Lung (tissue), 12 donors: ENCODE data around the gene ZMYND10. TPM values are rescaled to one million over a fixed set of nuclear protein-coding genes. Genes with fewer than 3 reads are reported as not detected.

ENCODE experiments used
- ATAC-seq: fragments of 200-7000 bp; cut with Tn5 transposase; one replicate; pipeline ENCODE4 v1.9.1; 2020; ENCODE audit warnings: moderate number of reproducible peaks; ENCODE audit not compliant: insufficient read depth, low FRiP score
- DNase-seq, 3 donors: peaks; one replicate each; pipeline ENCODE4 v3.0.0-alpha.2; 2013 to 2017
- H3K27ac ChIP-seq, 2 donors: one replicate each; pipeline ENCODE4 v1.5.1; 2013; ENCODE audit warnings: mild to moderate bottlenecking in 2 of 2, moderate library complexity in 2 of 2, control low read depth in 1 of 2, inconsistent platforms in 1 of 2, low read depth in 1 of 2, low read length in 1 of 2
- H3K27me3 ChIP-seq, 3 donors: one replicate each; pipeline ENCODE4 v1.5.1; 2013; ENCODE audit warnings: low read length in 2 of 3; ENCODE audit not compliant: control insufficient read depth in 3 of 3, insufficient read depth in 3 of 3
- H3K36me3 ChIP-seq, 4 donors: one replicate each; pipeline ENCODE4 v1.5.1; 2013; ENCODE audit warnings: low read length in 4 of 4, mild to moderate bottlenecking in 1 of 4, moderate library complexity in 1 of 4; ENCODE audit not compliant: control insufficient read depth in 4 of 4, insufficient read depth in 4 of 4
- H3K4me1 ChIP-seq, 5 donors: one replicate each; pipeline ENCODE4 v1.5.1; 2013; ENCODE audit warnings: low read length in 5 of 5, mild to moderate bottlenecking in 2 of 5, moderate library complexity in 1 of 5; ENCODE audit not compliant: control insufficient read depth in 5 of 5, insufficient read depth in 5 of 5
- H3K4me3 ChIP-seq: one replicate; pipeline ENCODE4 v1.5.1; 2013; ENCODE audit warnings: mild to moderate bottlenecking, control low read depth, moderate library complexity
- H3K9ac ChIP-seq, 2 donors: one replicate each; pipeline ENCODE4 v1.5.1; 2013; ENCODE audit warnings: low read length in 2 of 2, control low read depth in 1 of 2; ENCODE audit not compliant: insufficient read depth in 1 of 2
- H3K9me3 ChIP-seq, 4 donors: one replicate each; pipeline ENCODE4 v1.5.1; 2013; ENCODE audit warnings: low read length in 3 of 4, mild to moderate bottlenecking in 1 of 4, moderate library complexity in 1 of 4; ENCODE audit not compliant: control insufficient read depth in 4 of 4, insufficient read depth in 3 of 4
- CTCF ChIP-seq: IDR thresholded peaks from 2 replicates; pipeline ENCODE4 v1.5.1; 2012; ENCODE audit warnings: mild to moderate bottlenecking; ENCODE audit errors: control extremely low read depth, extremely low read depth
- WGBS, 2 donors: extraction: QIAGEN DNeasy Blood & Tissue Kit; methylation state at CpG; one replicate each; pipeline ENCODE4 v1.1.7; 2013; 5-methylcytosine and 5-hydroxymethylcytosine counted together
- polyA plus RNA-seq, 2 donors: library from polyadenylated mRNA; stranded (reverse); fragments of 200-250 nt; gene quantifications; one replicate each; pipeline ENCODE4 v1.2.1, GENCODE V29; 2013
- total RNA-seq, 2 donors: library from RNA; depleted of rRNA in 1 of 2; stranded (reverse); fragments of >200 nt in 1 of 2; gene quantifications; one replicate each; pipeline ENCODE4 v1.2.1, GENCODE V29; 2014 to 2021
- donor health status: control.
- donor health status: control.
- donor health status: Bipolar disorder and iron deficiency.
- donor health status: healthy.
- donor health status: DM: yes; HTN: yes; CAD: no.

Gene ZMYND10
- total and polyA plus RNA-seq, 4 donors, result 31.4 to 117 (median 62.4) TPM

DNA sequence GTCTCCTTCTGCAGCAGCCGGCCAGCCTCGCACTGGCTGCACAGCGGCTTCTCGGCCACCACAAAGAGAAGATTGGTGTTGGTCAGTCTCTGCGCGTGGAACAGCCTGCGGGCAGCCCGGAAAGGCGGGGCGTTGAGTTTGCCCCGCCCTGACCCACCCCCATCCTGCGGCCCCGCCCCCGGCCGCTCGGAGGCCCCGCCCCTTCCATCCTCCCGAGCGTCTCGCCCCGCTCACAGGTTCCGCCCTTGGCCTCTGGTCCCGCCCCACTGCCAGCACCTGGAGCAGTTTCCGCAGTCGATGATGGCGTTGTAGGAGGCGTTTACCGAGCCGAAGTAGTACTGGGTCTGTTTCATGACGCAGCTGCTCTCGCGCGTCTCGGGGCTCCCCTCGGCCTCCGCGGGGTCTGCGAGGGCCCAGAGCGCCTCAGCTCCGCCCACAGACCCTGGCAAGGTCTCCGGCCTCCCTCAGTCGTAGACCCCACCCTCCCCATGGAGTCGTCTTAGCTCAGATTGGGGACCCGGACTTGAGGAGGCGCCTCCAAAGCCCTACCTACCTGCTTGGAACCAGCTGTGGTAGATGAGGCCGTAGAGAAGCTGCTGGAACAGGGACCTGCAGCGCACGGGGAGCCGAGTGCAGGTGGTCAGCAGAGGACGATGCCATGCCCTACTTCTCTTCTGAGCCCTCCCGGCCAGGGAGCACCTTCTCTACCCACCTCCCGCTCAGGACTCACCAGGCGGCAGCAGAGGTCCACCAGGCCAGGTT lies 19.7 kb upstream of the ZMYND10 start:
- H3K27ac ChIP-seq, result no peak overlapping the region
- WGBS, 2 donors, result 8 to 24% methylated on average over 41 to 53 of the region's 53 CpGs
- TF ChIP-seq CTCF, result no peak

GRCh38 chr3:50364573-50365079 lies 19.1 kb upstream of the ZMYND10 start:
- Histone ChIP-seq H3K9ac (no peak overlapping the region), H3K27ac (peak overlapping the region in 1 of 2 donors; percentile 49), H3K9me3 (no peaks in the 10 kb centered on the region), H3K27me3 (no peaks in the 10 kb centered on the region), H3K4me1 (peaks cover 0 to 9% (median 0%) of the 10 kb centered on the region in 5 donors), H3K36me3 (peaks cover 0 to 4% (median 0%) of the 10 kb centered on the region in 4 donors), H3K4me3 (no peak overlapping the region)
- no peak for DNase-seq
- 19 to 34% methylated on average over 41 to 48 of the region's 48 CpGs for WGBS, 2 donors
- peak; percentile 6 for ATAC-seq
- no peak for TF ChIP-seq CTCF

More for the DNA sequence above, 19.7 kb upstream of the ZMYND10 start:
- peaks cover 0 to 9% (median 0%) of the 10 kb centered on the region in 5 donors for H3K4me1 ChIP-seq
- ATAC-seq (peak; percentile 82), DNase-seq (peak; percentile 72 to 87 (median 83))
- peaks cover 0 to 6% (median 0%) of the 10 kb centered on the region in 4 donors for H3K36me3 ChIP-seq
- peak overlapping the region in 1 of 2 donors; percentile 63 for H3K9ac ChIP-seq
- no peak overlapping the region for H3K4me3 ChIP-seq
- H3K9me3 ChIP-seq, result no peaks in the 10 kb centered on the region
- H3K27me3 ChIP-seq, result no peaks in the 10 kb centered on the region

- no peak for TF ChIP-seq CTCF
- Histone ChIP-seq H3K9me3 (no peaks in the 10 kb centered on the region), H3K9ac (no peak overlapping the region), H3K27me3 (no peaks in the 10 kb centered on the region), H3K4me1 (peaks cover 23 to 38% (median 25%) of the 10 kb centered on the region in 5 donors), H3K36me3 (peaks cover 3 to 23% (median 10%) of the 10 kb centered on the region in 4 donors), H3K27ac (peak overlapping the region in 1 of 2 donors; percentile 28), H3K4me3 (no peak overlapping the region)
- WGBS, 2 donors, result 22 to 28% methylated on average over 8 of the region's 8 CpGs
- no peak for ATAC-seq
- no peak for DNase-seq
Observed at GRCh38 chr3:50359760-50360110, 14.2 kb upstream of the ZMYND10 start.
